ENCODE data around the gene ATRNL1.

The ATRNL1 gene, protein sequence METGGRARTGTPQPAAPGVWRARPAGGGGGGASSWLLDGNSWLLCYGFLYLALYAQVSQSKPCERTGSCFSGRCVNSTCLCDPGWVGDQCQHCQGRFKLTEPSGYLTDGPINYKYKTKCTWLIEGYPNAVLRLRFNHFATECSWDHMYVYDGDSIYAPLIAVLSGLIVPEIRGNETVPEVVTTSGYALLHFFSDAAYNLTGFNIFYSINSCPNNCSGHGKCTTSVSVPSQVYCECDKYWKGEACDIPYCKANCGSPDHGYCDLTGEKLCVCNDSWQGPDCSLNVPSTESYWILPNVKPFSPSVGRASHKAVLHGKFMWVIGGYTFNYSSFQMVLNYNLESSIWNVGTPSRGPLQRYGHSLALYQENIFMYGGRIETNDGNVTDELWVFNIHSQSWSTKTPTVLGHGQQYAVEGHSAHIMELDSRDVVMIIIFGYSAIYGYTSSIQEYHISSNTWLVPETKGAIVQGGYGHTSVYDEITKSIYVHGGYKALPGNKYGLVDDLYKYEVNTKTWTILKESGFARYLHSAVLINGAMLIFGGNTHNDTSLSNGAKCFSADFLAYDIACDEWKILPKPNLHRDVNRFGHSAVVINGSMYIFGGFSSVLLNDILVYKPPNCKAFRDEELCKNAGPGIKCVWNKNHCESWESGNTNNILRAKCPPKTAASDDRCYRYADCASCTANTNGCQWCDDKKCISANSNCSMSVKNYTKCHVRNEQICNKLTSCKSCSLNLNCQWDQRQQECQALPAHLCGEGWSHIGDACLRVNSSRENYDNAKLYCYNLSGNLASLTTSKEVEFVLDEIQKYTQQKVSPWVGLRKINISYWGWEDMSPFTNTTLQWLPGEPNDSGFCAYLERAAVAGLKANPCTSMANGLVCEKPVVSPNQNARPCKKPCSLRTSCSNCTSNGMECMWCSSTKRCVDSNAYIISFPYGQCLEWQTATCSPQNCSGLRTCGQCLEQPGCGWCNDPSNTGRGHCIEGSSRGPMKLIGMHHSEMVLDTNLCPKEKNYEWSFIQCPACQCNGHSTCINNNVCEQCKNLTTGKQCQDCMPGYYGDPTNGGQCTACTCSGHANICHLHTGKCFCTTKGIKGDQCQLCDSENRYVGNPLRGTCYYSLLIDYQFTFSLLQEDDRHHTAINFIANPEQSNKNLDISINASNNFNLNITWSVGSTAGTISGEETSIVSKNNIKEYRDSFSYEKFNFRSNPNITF (N-terminal part only)

DNA sequence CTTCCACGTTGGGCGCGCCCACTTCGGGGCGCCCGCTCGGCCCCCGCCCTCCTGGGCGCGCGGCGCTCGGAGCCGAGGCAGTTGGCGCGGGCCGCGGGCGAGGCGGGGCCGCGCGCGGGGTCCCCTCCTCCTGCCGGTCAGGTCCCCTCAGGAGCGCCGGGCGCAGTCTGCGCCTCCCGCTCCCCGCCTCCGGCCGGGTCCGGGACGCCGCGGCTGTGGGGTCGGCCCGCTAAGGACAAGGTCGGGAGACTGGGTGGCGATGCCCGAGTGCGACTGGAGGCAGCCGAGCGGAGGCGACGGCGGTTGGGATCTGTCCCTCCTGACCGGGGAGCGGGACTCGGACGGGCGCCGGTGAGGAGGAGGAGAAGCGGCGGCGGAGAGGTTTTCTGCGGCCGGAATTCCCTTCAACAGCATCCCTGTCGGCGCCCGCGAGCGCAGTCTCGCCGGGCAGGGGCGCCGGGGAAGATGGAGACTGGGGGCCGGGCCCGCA is at the start of gene ATRNL1:
Gene ATRNL1 (plus strand): TSS at position 80 of the 490 bp plus-strand sequence. CDS start 386 bp downstream, at position 466.
- peak within 1 kb of the TSS; percentile 65; the same call in 1 of the 2 replicates for H3K27ac ChIP-seq (ENCODE audit: low read length)
- 0 out of 2 replicates have a peak, but pooled peaks cover 3% of the 10 kb centered on the region for H3K4me1 ChIP-seq (ENCODE audit: low read length)
- H4K20me1 ChIP-seq (ENCODE audit: insufficient read depth, low read length), result no peaks in the 10 kb centered on the region
- H3K36me3 ChIP-seq (replicated peaks; ENCODE audit: insufficient read depth, low read length), result no peaks in the 10 kb centered on the region
- H3K27me3 ChIP-seq (replicated peaks; ENCODE audit: insufficient read depth, low read length), result no peaks in the 10 kb centered on the region
- peak within 1 kb of the TSS; percentile 63; the same call in 1 of the 2 replicates for H3K9ac ChIP-seq (ENCODE audit: low read length)
- DNase-seq, result peak; percentile 77
- H3K9me3 ChIP-seq (replicated peaks; ENCODE audit: insufficient read depth, low read length), result no peaks in the 10 kb centered on the region
- H3K79me2 ChIP-seq (ENCODE audit: low read length), result peaks cover 18% of the 10 kb centered on the region
- H3K9me2 ChIP-seq (replicated peaks; ENCODE audit: insufficient read depth, low read length), result no peaks in the 10 kb centered on the region
- peak within 1 kb of the TSS; percentile 80 for H3K4me3 ChIP-seq (ENCODE audit: low read length)
- peak within 1 kb of the TSS; percentile 90 for H2AFZ ChIP-seq (ENCODE audit: low read length)
- H3K4me2 ChIP-seq (ENCODE audit: low read depth, low read length), result peak within 1 kb of the TSS; percentile 67
- H3F3A ChIP-seq (ENCODE audit: insufficient read depth, low read length), result peaks cover 10% of the 10 kb centered on the region; the same call in 1 of the 2 replicates
- TF ChIP-seq, protein P1, sequence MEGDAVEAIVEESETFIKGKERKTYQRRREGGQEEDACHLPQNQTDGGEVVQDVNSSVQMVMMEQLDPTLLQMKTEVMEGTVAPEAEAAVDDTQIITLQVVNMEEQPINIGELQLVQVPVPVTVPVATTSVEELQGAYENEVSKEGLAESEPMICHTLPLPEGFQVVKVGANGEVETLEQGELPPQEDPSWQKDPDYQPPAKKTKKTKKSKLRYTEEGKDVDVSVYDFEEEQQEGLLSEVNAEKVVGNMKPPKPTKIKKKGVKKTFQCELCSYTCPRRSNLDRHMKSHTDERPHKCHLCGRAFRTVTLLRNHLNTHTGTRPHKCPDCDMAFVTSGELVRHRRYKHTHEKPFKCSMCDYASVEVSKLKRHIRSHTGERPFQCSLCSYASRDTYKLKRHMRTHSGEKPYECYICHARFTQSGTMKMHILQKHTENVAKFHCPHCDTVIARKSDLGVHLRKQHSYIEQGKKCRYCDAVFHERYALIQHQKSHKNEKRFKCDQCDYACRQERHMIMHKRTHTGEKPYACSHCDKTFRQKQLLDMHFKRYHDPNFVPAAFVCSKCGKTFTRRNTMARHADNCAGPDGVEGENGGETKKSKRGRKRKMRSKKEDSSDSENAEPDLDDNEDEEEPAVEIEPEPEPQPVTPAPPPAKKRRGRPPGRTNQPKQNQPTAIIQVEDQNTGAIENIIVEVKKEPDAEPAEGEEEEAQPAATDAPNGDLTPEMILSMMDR (IDR thresholded peaks at IDR 0.05; ENCODE audit: low read length), result no peak
- TF ChIP-seq EZH2 (optimal IDR thresholded peaks at IDR 0.05; ENCODE audit: low read depth, low read length), result no peak
- TF ChIP-seq EZH2phosphoT487 (IDR thresholded peaks at IDR 0.05; ENCODE audit: low read length), result no peak

DNA sequence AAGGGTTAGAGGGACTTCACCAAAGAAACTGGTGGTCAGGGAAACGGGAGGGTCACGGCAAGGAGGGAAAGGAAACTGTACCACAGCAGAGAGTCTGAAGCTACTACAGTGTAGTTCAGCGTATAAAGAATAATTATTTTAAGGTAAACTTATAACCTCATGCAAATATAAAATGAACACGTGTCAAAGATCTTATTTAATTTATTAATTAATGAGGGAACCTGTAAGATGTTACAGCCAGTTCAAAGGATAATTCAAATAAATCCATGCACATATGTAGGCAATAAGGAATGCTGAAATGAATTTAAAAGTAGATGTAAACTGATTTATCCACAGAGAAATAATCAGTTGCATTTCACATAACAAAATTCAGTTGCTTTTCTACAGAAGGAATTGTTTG is 49.4 kb upstream of the ATRNL1 start:
- Histone ChIP-seq H3F3A (ENCODE audit: insufficient read depth, low read length) (no peaks in the 10 kb centered on the region), H3K36me3 (replicated peaks; ENCODE audit: insufficient read depth, low read length) (no peaks in the 10 kb centered on the region), H3K27me3 (replicated peaks; ENCODE audit: insufficient read depth, low read length) (no peaks in the 10 kb centered on the region), H3K4me2 (ENCODE audit: low read depth, low read length) (no peak overlapping the region), H3K4me3 (ENCODE audit: low read length) (no peak overlapping the region), H3K27ac (ENCODE audit: low read length) (no peak overlapping the region), H4K20me1 (ENCODE audit: insufficient read depth, low read length) (no peaks in the 10 kb centered on the region), H3K9ac (ENCODE audit: low read length) (no peak overlapping the region), H3K4me1 (ENCODE audit: low read length) (no peaks in the 10 kb centered on the region), H3K79me2 (ENCODE audit: low read length) (no peaks in the 10 kb centered on the region), H2AFZ (ENCODE audit: low read length) (no peak overlapping the region), H3K9me2 (replicated peaks; ENCODE audit: insufficient read depth, low read length) (no peaks in the 10 kb centered on the region), H3K9me3 (replicated peaks; ENCODE audit: insufficient read depth, low read length) (no peaks in the 10 kb centered on the region)
- DNase-seq, result no peak
- TF ChIP-seq EZH2phosphoT487 (IDR thresholded peaks at IDR 0.05; ENCODE audit: low read length) (no peak), EZH2 (optimal IDR thresholded peaks at IDR 0.05; ENCODE audit: low read depth, low read length) (no peak)
- TF ChIP-seq, protein P1 (IDR thresholded peaks at IDR 0.05; ENCODE audit: low read length), result no peak

DNA sequence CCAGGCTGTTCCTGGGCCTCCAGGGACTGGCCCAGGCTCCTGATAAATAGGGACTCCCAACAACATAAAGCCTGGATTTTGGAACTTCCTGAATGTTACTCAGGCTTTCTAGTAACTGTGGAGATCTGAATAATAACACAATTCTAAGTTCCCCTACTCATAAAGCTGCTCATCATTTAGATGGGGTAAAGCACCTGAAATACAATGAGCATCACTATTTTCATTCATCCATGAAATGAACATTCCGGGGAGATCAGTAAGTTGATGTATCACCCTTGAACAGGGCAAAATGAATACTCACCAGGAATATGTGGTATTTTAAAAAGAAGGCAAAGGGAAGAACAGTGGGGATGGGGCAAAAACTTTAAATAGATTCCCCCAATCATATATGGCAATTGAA is 48.3 kb upstream of the ATRNL1 start:
- Histone ChIP-seq H3K9me3 (replicated peaks; ENCODE audit: insufficient read depth, low read length) (no peaks in the 10 kb centered on the region), H3K36me3 (replicated peaks; ENCODE audit: insufficient read depth, low read length) (no peaks in the 10 kb centered on the region), H3K4me2 (ENCODE audit: low read depth, low read length) (no peak overlapping the region), H3F3A (ENCODE audit: insufficient read depth, low read length) (no peaks in the 10 kb centered on the region), H3K79me2 (ENCODE audit: low read length) (no peaks in the 10 kb centered on the region), H3K9me2 (replicated peaks; ENCODE audit: insufficient read depth, low read length) (no peaks in the 10 kb centered on the region), H2AFZ (ENCODE audit: low read length) (no peak overlapping the region), H4K20me1 (ENCODE audit: insufficient read depth, low read length) (no peaks in the 10 kb centered on the region), H3K4me3 (ENCODE audit: low read length) (no peak overlapping the region), H3K27me3 (replicated peaks; ENCODE audit: insufficient read depth, low read length) (no peaks in the 10 kb centered on the region), H3K27ac (ENCODE audit: low read length) (no peak overlapping the region), H3K4me1 (ENCODE audit: low read length) (no peaks in the 10 kb centered on the region), H3K9ac (ENCODE audit: low read length) (no peak overlapping the region)
- TF ChIP-seq EZH2 (optimal IDR thresholded peaks at IDR 0.05; ENCODE audit: low read depth, low read length) (no peak), EZH2phosphoT487 (IDR thresholded peaks at IDR 0.05; ENCODE audit: low read length) (no peak)
- TF ChIP-seq, protein P1 (IDR thresholded peaks at IDR 0.05; ENCODE audit: low read length), result no peak
- DNase-seq, result no peak

Data from MM.1S (cell line).